Activated CD4-positive, alpha-beta T cell treated with anti-CD3 and anti-CD28 coated beads for 36 hours (primary cell): ENCODE results near the gene DEFB118. TPM values are rescaled to one million over a fixed set of nuclear protein-coding genes. Genes with fewer than 3 reads are reported as not detected.
"Not testable (repeated sequence)": the region's sequence is repeated elsewhere in the genome, so short reads cannot be mapped to it uniquely, and the experiment has no call there.

Experiments used
- ATAC-seq: fragments of 200-7000 bp; cut with Tn5 transposase; one replicate; pipeline ENCODE4 v1.10.0; 2021; ENCODE audit warnings: mild to moderate bottlenecking, moderate library complexity
- CTCF ChIA-PET: fragments of 350-600 bp; sonication (Branson Sonifier 250); formaldehyde crosslinking; loops from one replicate; lab custom pipeline; 2021; ENCODE audit warnings: antibody characterized with exemption; lab: Charles Lee
- POLR2A ChIA-PET: fragments of 350-600 bp; sonication (Branson Sonifier 250); formaldehyde crosslinking; loops from one replicate; lab custom pipeline; 2021; ENCODE audit warnings: antibody characterized with exemption, inconsistent platforms; lab: Charles Lee
- DNase-seq: peaks from one replicate; pipeline ENCODE4 v3.0.0-alpha.2; 2020
- H3K27ac Mint-ChIP-seq: one replicate; pipeline ENCODE4 v1.8.0; 2021; ENCODE audit warnings: mixed read lengths
- H3K27me3 Mint-ChIP-seq: one replicate; pipeline ENCODE4 v1.8.0; 2021; ENCODE audit warnings: mixed read lengths
- H3K36me3 Mint-ChIP-seq: one replicate; pipeline ENCODE4 v1.8.0; 2021; ENCODE audit warnings: low read depth, mixed read lengths
- H3K4me1 Mint-ChIP-seq: one replicate; pipeline ENCODE4 v1.8.0; 2021; ENCODE audit warnings: mixed read lengths
- H3K4me3 Mint-ChIP-seq: one replicate; pipeline ENCODE4 v1.8.0; 2021; ENCODE audit warnings: mild to moderate bottlenecking, moderate library complexity, mixed read lengths
- H3K9me3 Mint-ChIP-seq: one replicate; pipeline ENCODE4 v1.8.0; 2021; ENCODE audit warnings: low read depth, mixed read lengths
- intact Hi-C, 2 experiments: fragments of 100-400 bp; cut with DNase I in 1 of 2; cut with micrococcal nuclease in 1 of 2; formaldehyde crosslinking; loops; one replicate each; pipeline versions ENCODE4 v1.14.2 to v1.15.1; 2022 to 2024; cut with DNase I, micrococcal nuclease
- total RNA-seq, 2 experiments: library from RNA; stranded (reverse); gene quantifications; one replicate each; pipeline ENCODE4 v1.2.3, GENCODE V29; 2021

The DEFB118 gene, protein sequence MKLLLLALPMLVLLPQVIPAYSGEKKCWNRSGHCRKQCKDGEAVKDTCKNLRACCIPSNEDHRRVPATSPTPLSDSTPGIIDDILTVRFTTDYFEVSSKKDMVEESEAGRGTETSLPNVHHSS
- total RNA-seq = not detected

DNA sequence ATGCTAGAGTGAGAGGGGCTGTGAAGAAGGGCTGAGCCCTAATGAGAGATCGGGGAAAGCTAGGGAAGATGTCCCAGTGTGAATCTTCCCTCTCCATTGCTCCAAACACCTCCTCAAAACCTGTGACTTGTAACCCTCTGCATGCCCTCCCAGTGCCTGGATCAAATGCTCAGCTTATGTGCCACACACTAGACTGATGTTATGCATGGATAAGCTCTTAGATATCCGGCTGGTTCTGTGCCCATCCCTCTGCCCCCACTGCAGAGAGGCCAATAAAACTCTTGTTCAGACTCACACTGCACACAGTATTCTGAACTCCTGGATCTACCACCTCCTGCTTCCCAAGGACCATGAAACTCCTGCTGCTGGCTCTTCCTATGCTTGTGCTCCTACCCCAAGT, at the start of gene DEFB118:
Gene DEFB118 (plus strand): TSS at position 301 of the 400 bp plus-strand sequence. CDS start 50 bp downstream, at position 351.
- Mint-ChIP-seq H3K27me3 (no peaks in the 10 kb centered on the region), H3K27ac (no peak within 1 kb of the TSS), H3K36me3 (no peaks in the 10 kb centered on the region), H3K4me3 (no peak within 1 kb of the TSS), H3K4me1 (no peaks in the 10 kb centered on the region), H3K9me3 (peaks cover 10% of the 10 kb centered on the region)
- CTCF ChIA-PET = no interaction called here
- DNase-seq (no peak), ATAC-seq (no peak)
- POLR2A ChIA-PET = no interaction called here
- intact Hi-C loops = no loop called here

DNA sequence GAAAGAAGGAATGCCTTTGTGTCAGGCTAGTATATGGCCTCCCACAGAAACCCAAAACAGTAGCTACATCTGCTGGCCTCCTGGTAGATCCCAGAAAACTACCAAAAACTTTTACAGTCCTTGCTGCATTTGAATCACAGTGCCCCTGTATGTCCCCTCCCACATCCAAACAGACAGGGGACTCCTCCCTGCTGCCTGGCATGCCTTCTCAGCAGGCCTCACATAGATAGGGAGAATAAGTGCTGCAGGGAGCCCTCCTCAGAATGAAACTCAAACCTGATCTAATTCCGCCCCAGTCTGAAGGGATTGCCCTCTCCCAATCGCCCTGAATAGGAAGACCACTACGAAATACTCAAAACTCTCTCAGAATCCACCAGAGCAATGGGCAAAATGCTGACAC, 45.9 kb upstream of the DEFB118 start:
- CTCF ChIA-PET = interaction anchor here (1.2 kb wide), 1 partner anchor 9 kb away, joined by 3 read pairs; no protein-coding TSS in a partner anchor
- Mint-ChIP-seq H3K36me3 (peaks cover 2% of the 10 kb centered on the region), H3K4me1 (no peaks in the 10 kb centered on the region), H3K27ac (no peak overlapping the region), H3K27me3 (peaks cover 5% of the 10 kb centered on the region), H3K9me3 (peaks cover 17% of the 10 kb centered on the region), H3K4me3 (no peak overlapping the region)
- DNase-seq (no peak), ATAC-seq (no peak)
- POLR2A ChIA-PET = no interaction called here
- intact Hi-C loops = no loop called here

DNA sequence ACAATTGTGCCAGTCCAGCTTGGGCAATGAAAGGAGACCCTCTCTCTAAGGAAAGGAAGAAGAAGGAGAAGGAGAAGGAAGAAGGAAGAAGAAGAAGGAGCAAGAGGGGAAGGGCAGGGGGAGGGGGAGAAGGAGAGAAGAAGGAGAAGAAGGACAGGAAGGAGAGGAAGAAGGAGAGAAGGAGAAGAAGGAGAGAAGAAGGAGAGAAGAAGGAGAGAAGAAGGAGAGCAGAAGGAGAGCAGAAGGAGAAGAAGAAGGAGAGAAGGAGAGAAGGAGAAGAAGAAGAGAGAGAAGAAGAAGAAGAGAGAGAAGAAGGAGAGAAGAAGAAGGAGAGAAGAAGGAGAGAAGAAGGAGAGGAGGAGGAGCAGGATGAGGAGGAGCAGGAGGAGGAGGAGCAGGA, 37.5 kb upstream of the DEFB118 start:
- H3K36me3 Mint-ChIP-seq = no peaks in the 10 kb centered on the region
- H3K4me3 Mint-ChIP-seq = no peak overlapping the region
- POLR2A ChIA-PET = no interaction called here
- H3K27me3 Mint-ChIP-seq = peaks cover 2% of the 10 kb centered on the region
- intact Hi-C loops = no loop called here
- peaks cover 6% of the 10 kb centered on the region for H3K9me3 Mint-ChIP-seq
- DNase-seq (no peak), ATAC-seq (no peak)
- H3K4me1 Mint-ChIP-seq = no peaks in the 10 kb centered on the region
- H3K27ac Mint-ChIP-seq = no peak overlapping the region
- CTCF ChIA-PET = no interaction called here

DNA sequence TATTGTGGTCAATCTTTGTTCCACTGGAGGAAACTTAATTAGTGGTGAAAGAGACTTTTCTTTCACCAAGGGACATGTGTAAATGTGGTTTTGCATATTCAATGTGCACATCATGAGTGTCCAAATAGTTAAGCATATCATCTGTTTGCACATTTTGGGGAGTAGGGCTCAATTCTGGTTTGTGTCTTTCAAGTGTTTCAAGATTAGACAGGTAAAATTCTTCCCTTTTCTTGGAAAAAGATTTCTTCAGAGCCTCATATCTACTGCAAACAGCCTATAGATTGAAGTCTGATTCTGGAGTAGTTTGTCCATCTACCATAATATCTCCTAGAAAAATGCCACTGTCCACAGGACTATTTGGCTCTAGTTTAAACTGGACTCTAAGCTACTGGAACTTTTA, 26.9 kb upstream of the DEFB118 start:
- Mint-ChIP-seq H3K36me3 (no peaks in the 10 kb centered on the region), H3K27ac (no peak overlapping the region), H3K9me3 (no peaks in the 10 kb centered on the region), H3K4me1 (no peaks in the 10 kb centered on the region), H3K4me3 (no peak overlapping the region), H3K27me3 (peaks cover 3% of the 10 kb centered on the region)
- DNase-seq (no peak), ATAC-seq (no peak)
- intact Hi-C loops = no loop called here
- CTCF ChIA-PET = no interaction called here
- POLR2A ChIA-PET = no interaction called here

DNA sequence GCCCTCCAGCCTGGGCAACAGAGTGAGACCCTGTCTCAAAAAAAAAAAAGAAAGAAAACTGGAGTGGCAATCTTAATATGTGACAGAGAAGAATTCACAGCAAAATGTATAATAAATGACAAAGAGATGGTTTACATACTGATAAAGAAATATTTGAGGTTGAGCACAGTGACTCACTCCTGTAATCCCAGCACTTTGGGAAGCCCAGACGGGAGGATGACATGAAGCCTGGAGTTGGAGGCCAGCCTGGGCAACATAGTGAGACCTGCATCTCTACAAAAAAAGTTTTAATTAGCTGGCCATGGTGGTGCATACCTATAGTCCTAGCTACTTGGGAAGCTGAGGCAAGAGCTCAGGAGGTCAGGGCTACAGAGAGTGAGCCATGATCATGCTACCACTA, 12.4 kb upstream of the DEFB118 start:
- POLR2A ChIA-PET = no interaction called here
- peaks cover 3% of the 10 kb centered on the region for H3K27me3 Mint-ChIP-seq
- intact Hi-C loops = no loop called here
- ATAC-seq (no peak), DNase-seq (no peak)
- CTCF ChIA-PET = no interaction called here
- no peak overlapping the region for H3K4me3 Mint-ChIP-seq
- no peaks in the 10 kb centered on the region for H3K9me3 Mint-ChIP-seq
- no peaks in the 10 kb centered on the region for H3K4me1 Mint-ChIP-seq
- no peak overlapping the region for H3K27ac Mint-ChIP-seq
- no peaks in the 10 kb centered on the region for H3K36me3 Mint-ChIP-seq

DNA sequence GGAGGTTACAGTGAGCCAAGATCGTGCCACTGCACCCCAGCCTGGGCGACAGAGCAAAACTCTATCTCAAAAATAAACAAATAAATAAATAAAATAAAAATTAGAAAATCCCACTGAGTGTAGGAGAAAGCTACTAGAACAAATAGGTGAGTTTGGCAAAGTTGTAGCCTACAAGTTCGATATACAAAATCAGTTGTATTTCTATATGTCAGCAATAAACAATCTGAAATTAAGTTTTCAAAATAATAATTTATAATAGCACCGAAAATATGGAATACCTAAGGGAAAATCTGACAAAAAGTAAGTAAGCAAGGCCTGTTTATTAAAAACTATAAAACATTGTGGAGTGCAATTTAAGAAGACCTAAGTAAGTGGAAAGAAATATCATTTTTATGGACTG, 5.1 kb upstream of the DEFB118 start:
- H3K4me3 Mint-ChIP-seq = no peak overlapping the region
- H3K36me3 Mint-ChIP-seq = no peaks in the 10 kb centered on the region
- CTCF ChIA-PET = no interaction called here
- ATAC-seq (no peak), DNase-seq (no peak)
- H3K4me1 Mint-ChIP-seq = no peaks in the 10 kb centered on the region
- H3K27me3 Mint-ChIP-seq = no peaks in the 10 kb centered on the region
- H3K27ac Mint-ChIP-seq = no peak overlapping the region
- intact Hi-C loops = no loop called here
- H3K9me3 Mint-ChIP-seq = peaks cover 10% of the 10 kb centered on the region
- POLR2A ChIA-PET = no interaction called here

DNA sequence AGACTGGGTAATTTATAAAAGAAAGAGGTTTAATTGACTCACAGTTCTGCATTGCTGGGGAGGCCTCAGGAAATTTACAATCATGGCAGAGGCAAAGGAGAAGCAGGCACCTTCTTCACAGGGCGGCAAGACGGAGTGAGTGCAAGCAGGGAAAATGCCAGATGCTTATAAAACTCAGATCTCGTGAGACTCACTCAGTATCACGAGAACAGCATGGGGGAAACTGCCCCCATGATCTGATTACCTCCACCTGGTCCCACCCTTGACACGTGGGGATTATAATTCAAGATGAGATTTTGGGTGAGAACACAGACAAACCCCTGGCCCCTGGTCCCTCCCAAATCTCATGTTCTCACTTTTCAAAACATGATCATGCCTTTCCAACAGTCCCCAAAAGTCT, 4.1 kb upstream of the DEFB118 start:
- H3K27me3 Mint-ChIP-seq, H3K4me3 Mint-ChIP-seq, H3K4me1 Mint-ChIP-seq, intact Hi-C loops, ATAC-seq, H3K27ac Mint-ChIP-seq, DNase-seq, H3K36me3 Mint-ChIP-seq, POLR2A ChIA-PET, CTCF ChIA-PET: not testable (repeated sequence)
- H3K9me3 Mint-ChIP-seq = peaks cover 10% of the 10 kb centered on the region

DNA sequence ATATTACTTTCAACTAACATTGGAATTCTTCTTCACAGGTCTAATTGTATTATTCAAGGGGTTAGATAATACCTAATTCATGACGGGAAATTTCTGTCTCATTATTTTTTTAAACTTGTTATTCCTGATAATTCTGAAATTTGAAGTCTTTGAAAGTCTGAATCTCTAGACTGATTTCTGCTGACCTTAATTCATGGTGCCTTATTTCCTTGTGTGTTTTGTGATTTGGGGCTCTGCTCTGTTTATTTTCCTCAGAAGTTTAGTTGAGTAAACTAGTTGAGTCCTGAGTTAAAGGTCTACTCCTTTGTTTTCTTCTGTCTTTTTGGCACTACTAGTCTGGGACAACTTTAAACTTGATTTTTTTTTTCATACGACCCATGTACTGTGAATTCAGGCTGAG, 5.9 kb downstream of the DEFB118 start:
- Mint-ChIP-seq H3K9me3 (peaks cover 6% of the 10 kb centered on the region), H3K27ac (no peak overlapping the region), H3K4me3 (no peak overlapping the region), H3K27me3 (peaks cover 2% of the 10 kb centered on the region), H3K36me3 (no peaks in the 10 kb centered on the region), H3K4me1 (no peaks in the 10 kb centered on the region)
- ChIA-PET CTCF (no interaction called here), POLR2A (no interaction called here)
- ATAC-seq (no peak), DNase-seq (no peak)
- intact Hi-C loops = no loop called here

DNA sequence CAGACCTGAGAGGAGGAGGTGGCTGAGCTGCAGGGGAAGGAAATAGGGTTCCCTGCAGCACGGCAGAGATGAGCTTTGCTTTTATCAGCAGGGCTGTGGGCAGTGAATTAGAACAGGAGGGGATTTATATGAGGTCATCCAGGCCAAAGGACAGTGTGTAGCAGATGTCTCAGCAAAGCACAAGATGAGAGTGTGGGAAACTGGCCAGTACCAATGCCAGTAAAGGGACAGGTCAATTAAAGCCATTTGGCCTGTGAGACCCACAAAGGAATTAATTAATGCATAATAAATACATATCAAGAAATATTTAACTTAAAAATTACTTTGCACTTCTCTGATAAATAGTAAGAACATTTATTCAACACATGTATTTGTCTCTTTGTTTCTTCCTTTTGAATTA, 22.1 kb downstream of the DEFB118 start, which contains the start of gene DEFB119:
Gene DEFB119 (minus strand): TSS at position 101 of the 400 bp plus-strand sequence. CDS start 107 bp downstream, outside the sequence.
- Mint-ChIP-seq H3K36me3 (no peaks in the 10 kb centered on the region), H3K9me3 (no peaks in the 10 kb centered on the region), H3K27ac (no peak within 1 kb of the TSS), H3K4me1 (no peaks in the 10 kb centered on the region), H3K27me3 (peaks cover 23% of the 10 kb centered on the region), H3K4me3 (no peak within 1 kb of the TSS)
- intact Hi-C loops = no loop called here
- ATAC-seq (no peak), DNase-seq (no peak)
- ChIA-PET CTCF (no interaction called here), POLR2A (no interaction called here)

DNA sequence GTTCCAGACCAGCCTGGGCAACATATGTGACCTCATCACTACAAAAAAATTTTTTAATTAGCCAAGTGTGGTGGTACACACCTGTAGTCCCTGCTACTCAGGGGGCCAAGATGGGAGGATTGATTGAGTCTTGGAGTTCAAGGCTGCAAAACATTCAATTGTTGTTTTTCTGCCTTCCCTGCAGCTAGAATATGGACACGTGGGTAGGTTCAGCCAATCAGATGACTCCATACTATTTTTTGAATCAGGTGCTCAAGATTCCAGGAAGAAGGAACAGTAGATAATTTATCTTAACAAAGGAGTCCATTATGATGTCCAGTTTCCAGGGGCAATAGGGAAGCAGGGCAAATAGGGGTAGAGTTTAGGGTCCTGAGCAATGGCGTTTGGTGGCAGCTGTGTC, 24.4 kb downstream of the DEFB118 start:
- ATAC-seq = no peak

DNA sequence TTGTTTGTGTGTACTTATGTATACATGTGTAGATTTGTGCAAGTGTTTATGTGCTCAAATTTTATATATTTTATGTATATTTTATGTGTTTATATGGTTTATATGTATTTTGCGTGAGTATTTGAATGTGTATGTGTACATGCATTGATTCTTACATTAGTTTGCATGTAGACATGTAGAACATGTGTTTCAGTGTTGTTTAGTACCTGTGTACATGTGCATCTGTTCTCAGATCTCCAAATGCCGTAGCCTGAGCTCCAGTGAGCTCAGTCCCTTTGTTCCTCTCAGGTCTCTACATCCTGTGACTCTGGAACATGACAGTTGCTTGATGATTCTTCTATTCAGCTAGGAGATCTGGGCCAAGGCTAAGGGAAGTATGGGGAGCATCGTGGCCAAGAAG, 26.5 kb downstream of the DEFB118 start:
- H3K9me3 Mint-ChIP-seq = no peaks in the 10 kb centered on the region
- H3K27ac Mint-ChIP-seq = no peak overlapping the region
- intact Hi-C loops = no loop called here
- ChIA-PET CTCF (no interaction called here), POLR2A (no interaction called here)
- ATAC-seq (no peak), DNase-seq (no peak)
- H3K4me3 Mint-ChIP-seq = no peak overlapping the region
- H3K27me3 Mint-ChIP-seq = peaks cover 14% of the 10 kb centered on the region
- H3K4me1 Mint-ChIP-seq = no peaks in the 10 kb centered on the region
- H3K36me3 Mint-ChIP-seq = no peaks in the 10 kb centered on the region

More for the DNA sequence above, 24.4 kb downstream of the DEFB118 start:
- no peak overlapping the region for H3K27ac Mint-ChIP-seq
- H3K4me3 Mint-ChIP-seq = no peak overlapping the region
- POLR2A ChIA-PET = no interaction called here
- CTCF ChIA-PET = interaction anchor here (0.6 kb wide), 1 partner anchor 12 kb away, joined by 3 read pairs; no protein-coding TSS in a partner anchor
- no peaks in the 10 kb centered on the region for H3K9me3 Mint-ChIP-seq
- H3K4me1 Mint-ChIP-seq = no peaks in the 10 kb centered on the region
- H3K27me3 Mint-ChIP-seq = peaks cover 23% of the 10 kb centered on the region
- intact Hi-C loops = no loop called here
- DNase-seq = no peak
- no peaks in the 10 kb centered on the region for H3K36me3 Mint-ChIP-seq

DNA sequence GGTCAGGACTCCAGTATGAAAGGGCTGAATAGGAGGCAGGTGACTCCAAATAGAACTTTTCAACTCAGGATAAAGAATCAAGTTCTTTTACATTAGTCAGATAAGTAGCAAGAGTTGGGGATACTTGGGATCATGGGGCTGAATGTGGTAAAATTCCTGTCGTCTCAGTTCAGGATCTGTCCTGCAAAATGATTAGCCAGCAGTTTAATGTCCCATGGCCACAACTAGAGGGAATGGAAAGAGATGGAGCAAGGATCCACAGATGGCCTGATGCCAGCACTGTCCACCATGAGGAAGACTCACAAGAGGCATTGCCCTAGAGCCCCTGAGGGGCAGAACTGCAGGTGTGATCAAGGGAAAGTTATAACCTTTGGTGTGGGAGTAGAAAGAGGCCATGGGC, 35.5 kb downstream of the DEFB118 start:
- intact Hi-C loops = no loop called here
- no peak for DNase-seq
- no peak overlapping the region for H3K4me3 Mint-ChIP-seq
- H3K36me3 Mint-ChIP-seq = no peaks in the 10 kb centered on the region
- no peaks in the 10 kb centered on the region for H3K4me1 Mint-ChIP-seq
- ChIA-PET CTCF (no interaction called here), POLR2A (no interaction called here)
- H3K27ac Mint-ChIP-seq = no peak overlapping the region
- H3K9me3 Mint-ChIP-seq = no peaks in the 10 kb centered on the region
- ATAC-seq = no peak
- peaks cover 10% of the 10 kb centered on the region for H3K27me3 Mint-ChIP-seq
